Measurements from ENCODE around the gene VWA7.

The VWA7 gene

GRCh38 chr6:31727717-31728671, 49.1 kb downstream of the VWA7 start:
- no peak for DNase-seq

GRCh38 chr6:31727034-31727716, 50.0 kb downstream of the VWA7 start:
- no peak for DNase-seq

- no peak for DNase-seq
Measured at GRCh38 chr6:31725502-31726350, 51.4 kb downstream of the VWA7 start.

- DNase-seq = no peak
Measured at GRCh38 chr6:31723980-31724691, 53.0 kb downstream of the VWA7 start.

- no peak for DNase-seq
Measured at GRCh38 chr6:31723245-31723979, 53.7 kb downstream of the VWA7 start, which contains the start of gene MPIG6B. Gene MPIG6B (plus strand): TSS chr6:31723373. CDS start chr6:31723384, 11 bp downstream.

GRCh38 chr6:31722173-31722572, 55.0 kb downstream of the VWA7 start:
- DNase-seq = no peak

- DNase-seq = no peak
Measured at GRCh38 chr6:31721351-31722020, 55.6 kb downstream of the VWA7 start, which contains the start of gene LY6G6C. Gene LY6G6C (minus strand): TSS chr6:31721746. CDS start chr6:31721679, 67 bp downstream.

- DNase-seq = no peak
Measured at GRCh38 chr6:31720196-31720770, 56.8 kb downstream of the VWA7 start.

GRCh38 chr6:31719001-31719400, 58.1 kb downstream of the VWA7 start:
- DNase-seq = no peak

- DNase-seq = no peak
Measured at GRCh38 chr6:31718265-31718664, 58.9 kb downstream of the VWA7 start.

- no peak for DNase-seq
Measured at GRCh38 chr6:31717499-31718222, 59.5 kb downstream of the VWA7 start.
